Stimulated activated CD8-positive, alpha-beta memory T cell treated with anti-CD3 and anti-CD28 coated beads, Interleukin-15, amount 100 ng/mL, for 4 hours (primary cell): ENCODE results near the gene CD3G.
A peak's percentile ranks its signal among the peaks of the same experiment; 100 is the strongest.

ENCODE experiments used
- DNase-seq, 2 donors: peaks; one replicate each; pipeline ENCODE4 v3.0.0-alpha.2; 2020; ENCODE audit warnings: low read depth in 2 of 2

The CD3G gene

GRCh38 chr11:118325283-118325682, 18.9 kb upstream of the CD3G start:
- no peak for DNase-seq

GRCh38 chr11:118328745-118329144, 15.4 kb upstream of the CD3G start:
- DNase-seq: no peak

GRCh38 chr11:118334745-118335144, 9.4 kb upstream of the CD3G start:
- DNase-seq: no peak

GRCh38 chr11:118338637-118339061, 5.5 kb upstream of the CD3G start:
- peak; percentile 67 to 88 for DNase-seq

- DNase-seq: no peak
These were observed 4.7 kb upstream of the CD3G start for GRCh38 chr11:118339281-118339961.

- DNase-seq: no peak
These were observed 3.7 kb upstream of the CD3G start for GRCh38 chr11:118340449-118340848.

- DNase-seq: no peak
These were observed 2.9 kb upstream of the CD3G start for GRCh38 chr11:118341261-118341660.

GRCh38 chr11:118341815-118342489, 2.2 kb upstream of the CD3G start:
- no peak for DNase-seq

- peak in 1 of 2 donors; percentile 62 for DNase-seq
These were observed 1.5 kb upstream of the CD3G start, which contains the start of gene CD3D for GRCh38 chr11:118342503-118343161. Gene CD3D, minus strand, starts transcription at chr11:118342705. Its CDS starts 98 bp downstream, at chr11:118342607.

- no peak for DNase-seq
These were observed 896 bp upstream of the CD3G start for GRCh38 chr11:118343248-118343647.

GRCh38 chr11:118349475-118349874, 5.3 kb downstream of the CD3G start:
- DNase-seq: no peak

- no peak for DNase-seq
These were observed 9.1 kb downstream of the CD3G start for GRCh38 chr11:118353084-118353710.

GRCh38 chr11:118358071-118358470, 13.9 kb downstream of the CD3G start:
- DNase-seq: no peak

- peak; percentile 95 to 98 for DNase-seq
These were observed 15.3 kb downstream of the CD3G start, which contains the start of gene UBE4A for GRCh38 chr11:118359295-118359958. Gene UBE4A, plus strand, starts transcription at chr11:118359600. Its CDS starts 5,481 bp downstream, at chr11:118365081.

GRCh38 chr11:118364956-118365615, 20.9 kb downstream of the CD3G start:
- DNase-seq: no peak

- no peak for DNase-seq
These were observed 22.1 kb downstream of the CD3G start for GRCh38 chr11:118366287-118366686.

- DNase-seq: no peak
These were observed 26.6 kb downstream of the CD3G start for GRCh38 chr11:118370774-118371173.

GRCh38 chr11:118373263-118373662, 29.1 kb downstream of the CD3G start:
- DNase-seq: no peak

GRCh38 chr11:118373871-118374270, 29.7 kb downstream of the CD3G start:
- no peak for DNase-seq

- no peak for DNase-seq
These were observed 30.6 kb downstream of the CD3G start for GRCh38 chr11:118374729-118375128.

GRCh38 chr11:118375978-118376377, 31.8 kb downstream of the CD3G start:
- no peak for DNase-seq
